Hindlimb muscle (tissue), 1 donor: ENCODE data around the gene PXYLP1. TPM values are rescaled to one million over a fixed set of nuclear protein-coding genes. Genes with fewer than 3 reads are reported as not detected.

Experiments used
- DNase-seq: peaks from one replicate; pipeline ENCODE4 v3.0.0-alpha.2; 2013
- polyA plus RNA-seq: library from polyadenylated mRNA; unstranded; fragments of 120-200 nt; gene quantifications from one replicate; pipeline ENCODE4 v1.2.1, GENCODE V29; 2013; ENCODE audit not compliant: insufficient read length

Gene PXYLP1
- polyA plus RNA-seq, 1 donor = 16.7 TPM

DNA sequence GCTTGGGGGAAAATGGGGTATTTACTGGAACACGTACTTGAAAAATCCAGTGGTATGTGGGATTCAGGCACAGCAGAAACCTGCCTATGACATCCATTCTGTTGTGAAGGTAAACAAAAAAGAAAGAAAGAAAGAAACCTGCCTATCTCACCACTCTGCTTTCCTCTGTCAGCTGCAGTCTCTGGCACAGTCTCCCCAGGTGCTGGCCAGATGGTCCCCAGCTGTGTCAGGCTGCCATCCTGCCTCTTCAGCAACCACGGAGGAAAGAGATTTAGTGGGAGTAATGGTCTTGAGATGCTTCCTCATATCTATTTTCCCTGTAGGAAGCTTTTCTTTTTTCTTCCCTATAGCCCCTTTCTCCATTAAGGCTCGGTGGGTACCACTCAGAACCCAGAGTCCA, 2.5 kb upstream of the PXYLP1 start:
- DNase-seq = no peak

- DNase-seq = no peak
Observed at GRCh38 chr3:141230293-141230692, 1.3 kb upstream of the PXYLP1 start.

GRCh38 chr3:141231952-141232823, 563 bp downstream of the PXYLP1 start:
- DNase-seq = peak; percentile 29

DNA sequence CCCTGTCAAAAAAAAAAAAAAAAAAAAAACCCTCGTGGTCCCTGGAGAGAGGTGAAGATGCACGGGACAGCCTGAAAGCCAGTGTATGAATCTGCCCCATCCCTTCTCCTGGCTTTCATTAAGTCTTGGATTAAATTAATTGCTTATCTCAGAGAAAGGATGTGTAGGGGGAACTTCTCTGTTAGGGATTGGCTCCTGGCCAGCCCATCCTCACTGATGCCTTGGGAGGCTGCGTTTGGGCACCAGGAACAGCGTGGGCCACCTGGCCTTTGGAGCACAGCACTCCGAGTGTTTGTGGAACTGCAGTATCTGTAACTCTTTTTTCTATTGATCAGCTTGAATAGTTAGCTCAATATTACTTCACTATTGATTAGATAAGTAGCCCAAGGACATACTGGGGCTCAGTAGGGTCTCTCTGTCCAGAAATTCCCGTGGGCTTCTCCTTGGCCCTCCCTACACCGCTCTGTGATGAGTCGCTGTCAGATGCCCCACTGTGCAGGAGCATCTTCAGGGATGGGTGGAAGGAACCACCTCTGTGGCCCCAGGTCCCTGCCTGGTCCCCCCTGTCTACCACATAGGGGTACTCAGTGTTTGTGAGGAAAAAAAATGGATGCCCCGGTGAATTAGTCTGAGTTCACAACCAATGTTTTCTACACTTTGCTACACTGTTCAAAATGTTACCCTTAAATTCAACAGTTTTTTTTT, 2.0 kb downstream of the PXYLP1 start:
- no peak for DNase-seq

DNA sequence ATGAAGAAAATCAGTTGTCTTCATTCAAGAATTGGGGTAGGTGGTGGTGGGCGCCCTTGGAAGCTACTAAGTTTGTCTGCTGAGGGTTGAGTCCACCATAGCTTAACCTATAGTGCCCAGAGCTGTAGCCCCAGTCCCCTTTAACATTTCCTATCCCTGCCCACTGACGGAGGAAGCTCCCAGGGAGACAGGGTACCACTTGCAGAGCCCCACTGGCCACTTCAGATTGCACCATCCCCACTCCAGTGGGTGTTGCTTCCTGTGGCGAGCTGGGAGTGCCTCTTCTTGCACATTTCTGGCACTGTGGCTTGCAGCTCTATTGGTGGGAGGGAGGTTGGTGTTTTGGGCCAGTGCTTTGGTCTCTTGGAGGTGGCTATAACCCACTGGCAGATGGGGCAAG, 2.7 kb downstream of the PXYLP1 start:
- no peak for DNase-seq

DNA sequence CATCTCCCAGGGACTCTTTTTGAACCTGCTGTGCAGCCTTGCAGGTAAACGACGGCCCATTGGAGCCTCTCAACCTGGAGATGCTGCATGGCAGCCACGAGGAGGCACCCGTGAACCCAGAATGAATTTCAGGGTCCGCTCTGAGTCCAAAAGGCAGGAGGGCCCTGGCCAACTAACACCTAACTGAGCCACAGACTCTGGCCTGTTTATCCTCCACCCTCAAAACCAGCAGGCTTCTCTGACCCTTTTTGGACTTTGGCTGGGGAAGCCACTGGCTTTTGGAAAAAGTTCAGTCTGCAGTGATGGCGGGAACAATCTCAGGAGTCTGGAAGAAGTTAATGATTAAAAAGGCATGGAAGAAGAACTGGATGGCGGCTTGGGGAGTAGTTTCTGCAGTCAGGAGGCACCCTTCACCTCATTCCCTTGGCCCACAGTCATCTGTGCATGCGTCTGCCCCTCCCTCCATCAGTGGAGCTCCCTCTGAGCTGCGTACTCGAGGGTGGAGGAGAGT, 4.1 kb downstream of the PXYLP1 start:
- DNase-seq = no peak

- DNase-seq = no peak
Observed at GRCh38 chr3:141236361-141236760, 4.7 kb downstream of the PXYLP1 start.

GRCh38 chr3:141237701-141238521, 6.3 kb downstream of the PXYLP1 start:
- DNase-seq = no peak

- DNase-seq = no peak
Observed at GRCh38 chr3:141239511-141240281, 8.1 kb downstream of the PXYLP1 start.

DNA sequence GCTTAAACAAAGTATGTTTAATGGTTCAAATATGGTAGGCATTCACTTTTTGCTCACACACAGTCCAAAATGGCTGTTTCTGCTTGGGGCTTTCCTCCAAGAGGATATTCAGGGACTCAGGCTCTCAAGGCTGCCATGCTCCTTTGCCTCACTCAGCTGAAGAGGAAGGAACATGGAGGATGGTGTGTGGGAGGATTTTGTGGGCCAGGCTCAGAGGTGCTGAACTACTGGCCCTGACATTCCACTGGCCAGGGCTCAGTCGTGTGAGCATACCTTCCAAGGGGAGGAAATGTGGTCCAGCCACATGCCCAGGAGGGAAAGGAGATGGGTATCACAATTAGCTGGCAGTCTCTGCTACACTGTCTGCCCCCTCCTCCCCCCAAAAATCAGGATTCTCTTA, 8.7 kb downstream of the PXYLP1 start:
- DNase-seq = no peak

- no peak for DNase-seq
Observed at GRCh38 chr3:141240687-141241615, 9.3 kb downstream of the PXYLP1 start.

- DNase-seq = no peak
Observed at GRCh38 chr3:141241616-141242376, 10.2 kb downstream of the PXYLP1 start.

GRCh38 chr3:141242377-141243092, 10.9 kb downstream of the PXYLP1 start:
- DNase-seq = no peak

DNA sequence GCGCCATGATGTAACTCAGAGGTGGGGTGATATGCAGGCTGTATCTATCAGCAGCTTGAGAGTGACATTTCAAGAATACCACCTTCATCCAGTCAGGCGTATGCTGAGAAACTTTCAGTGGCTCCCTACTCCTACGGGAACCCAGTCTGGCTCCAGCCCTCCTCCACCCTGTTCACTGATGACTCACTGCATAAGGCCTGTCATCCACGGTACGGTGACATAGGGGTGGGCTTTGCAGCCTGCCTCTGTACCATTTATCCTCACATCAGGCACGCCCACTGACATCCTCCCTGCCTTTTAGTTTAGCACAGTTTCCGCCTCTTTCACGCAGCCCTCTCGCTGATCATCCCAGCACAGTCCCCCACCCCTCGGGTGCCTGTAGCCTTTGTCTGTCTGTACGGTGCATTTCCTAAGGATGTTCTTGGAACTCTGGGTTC, 11.7 kb downstream of the PXYLP1 start:
- no peak for DNase-seq

- no peak for DNase-seq
Observed at GRCh38 chr3:141246224-141246957, 14.8 kb downstream of the PXYLP1 start.

- no peak for DNase-seq
Observed at GRCh38 chr3:141246958-141247301, 15.3 kb downstream of the PXYLP1 start.

DNA sequence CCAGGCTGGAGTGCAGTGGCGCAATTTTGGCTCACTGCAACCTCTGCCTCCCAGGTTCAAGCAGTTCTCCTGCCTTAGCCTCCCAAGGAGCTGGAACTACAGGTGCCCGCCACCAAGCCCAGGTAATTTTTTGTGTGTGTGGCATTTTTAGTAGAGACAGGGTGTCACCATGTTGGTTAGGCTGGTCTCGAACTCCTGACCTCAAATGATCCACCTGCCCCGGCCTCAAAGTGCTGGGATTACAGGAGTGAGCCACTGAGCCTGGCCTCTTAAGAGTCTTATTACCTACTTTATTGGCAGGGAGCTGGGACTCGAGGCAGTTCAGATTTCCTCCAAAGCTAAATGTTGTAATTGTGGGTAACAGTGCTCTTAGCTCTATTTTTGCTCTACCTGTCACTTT, 16.4 kb downstream of the PXYLP1 start:
- DNase-seq = no peak

DNA sequence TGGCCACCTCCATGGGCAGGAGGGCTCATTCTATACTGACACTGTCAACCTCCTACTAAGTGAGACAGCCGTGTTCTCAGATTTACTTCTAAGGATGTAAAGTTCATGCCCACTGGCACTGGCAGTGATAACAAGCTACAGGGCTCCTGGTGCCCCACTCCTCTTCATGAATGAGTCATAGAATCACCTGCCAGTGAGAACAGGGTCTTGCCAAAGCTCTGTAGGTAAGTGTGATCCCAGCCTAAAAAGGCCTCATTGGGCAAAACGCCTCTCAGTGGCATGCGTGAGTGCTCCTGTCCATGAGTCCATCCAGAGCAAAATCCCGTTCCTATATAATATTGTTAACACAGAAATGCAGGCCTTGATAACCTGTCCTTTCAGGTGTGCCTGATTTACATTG, 17.4 kb downstream of the PXYLP1 start:
- DNase-seq = no peak

GRCh38 chr3:141250342-141250741, 18.7 kb downstream of the PXYLP1 start:
- no peak for DNase-seq
